Pons (tissue), 1 donor: Measurements from ENCODE around the gene MIPEP.
"Not testable (repeated sequence)": the region's sequence is repeated elsewhere in the genome, so short reads cannot be mapped to it uniquely, and the experiment has no call there.

ENCODE experiments used
- DNase-seq: peaks from one replicate; pipeline ENCODE4 v3.0.0-alpha.2; 2016; ENCODE audit warnings: low spot score

The MIPEP gene

GRCh38 chr13:23749288-23749873 is 139.8 kb downstream of the MIPEP start:
- DNase-seq: no peak

GRCh38 chr13:23748109-23748990 is 140.8 kb downstream of the MIPEP start:
- no peak for DNase-seq

- DNase-seq: not testable (repeated sequence)
Observed at GRCh38 chr13:23746141-23746540, 143.1 kb downstream of the MIPEP start.

- DNase-seq: no peak
Observed at GRCh38 chr13:23744315-23744714, 144.9 kb downstream of the MIPEP start.

GRCh38 chr13:23743278-23744076 is 145.7 kb downstream of the MIPEP start:
- DNase-seq: no peak

GRCh38 chr13:23741879-23742510 is 147.2 kb downstream of the MIPEP start:
- no peak for DNase-seq

GRCh38 chr13:23740002-23740401 is 149.2 kb downstream of the MIPEP start:
- no peak for DNase-seq

- DNase-seq: no peak
Observed at GRCh38 chr13:23739596-23739995, 149.6 kb downstream of the MIPEP start.

GRCh38 chr13:23736541-23736940 is 152.7 kb downstream of the MIPEP start:
- no peak for DNase-seq

GRCh38 chr13:23735329-23735728 is 153.9 kb downstream of the MIPEP start:
- no peak for DNase-seq

- DNase-seq: no peak
Observed at GRCh38 chr13:23731709-23732108, 157.5 kb downstream of the MIPEP start.

- no peak for DNase-seq
Observed at GRCh38 chr13:23730251-23730650, 158.9 kb downstream of the MIPEP start.

GRCh38 chr13:23729531-23729930 is 159.7 kb downstream of the MIPEP start:
- no peak for DNase-seq

GRCh38 chr13:23728807-23729206 is 160.4 kb downstream of the MIPEP start:
- DNase-seq: no peak

- no peak for DNase-seq
Observed at GRCh38 chr13:23725922-23726321, 163.3 kb downstream of the MIPEP start.

- no peak for DNase-seq
Observed at GRCh38 chr13:23724196-23724970, 164.8 kb downstream of the MIPEP start.

GRCh38 chr13:23723471-23723870 is 165.7 kb downstream of the MIPEP start:
- DNase-seq: no peak

- DNase-seq: no peak
Observed at GRCh38 chr13:23722726-23723453, 166.3 kb downstream of the MIPEP start.

GRCh38 chr13:23718996-23719395 is 170.2 kb downstream of the MIPEP start:
- DNase-seq: no peak

- DNase-seq: no peak
Observed at GRCh38 chr13:23716401-23716800, 172.8 kb downstream of the MIPEP start.

- no peak for DNase-seq
Observed at GRCh38 chr13:23715762-23716235, 173.4 kb downstream of the MIPEP start.
